Measurements from ENCODE around the gene HELZ2.

DNA sequence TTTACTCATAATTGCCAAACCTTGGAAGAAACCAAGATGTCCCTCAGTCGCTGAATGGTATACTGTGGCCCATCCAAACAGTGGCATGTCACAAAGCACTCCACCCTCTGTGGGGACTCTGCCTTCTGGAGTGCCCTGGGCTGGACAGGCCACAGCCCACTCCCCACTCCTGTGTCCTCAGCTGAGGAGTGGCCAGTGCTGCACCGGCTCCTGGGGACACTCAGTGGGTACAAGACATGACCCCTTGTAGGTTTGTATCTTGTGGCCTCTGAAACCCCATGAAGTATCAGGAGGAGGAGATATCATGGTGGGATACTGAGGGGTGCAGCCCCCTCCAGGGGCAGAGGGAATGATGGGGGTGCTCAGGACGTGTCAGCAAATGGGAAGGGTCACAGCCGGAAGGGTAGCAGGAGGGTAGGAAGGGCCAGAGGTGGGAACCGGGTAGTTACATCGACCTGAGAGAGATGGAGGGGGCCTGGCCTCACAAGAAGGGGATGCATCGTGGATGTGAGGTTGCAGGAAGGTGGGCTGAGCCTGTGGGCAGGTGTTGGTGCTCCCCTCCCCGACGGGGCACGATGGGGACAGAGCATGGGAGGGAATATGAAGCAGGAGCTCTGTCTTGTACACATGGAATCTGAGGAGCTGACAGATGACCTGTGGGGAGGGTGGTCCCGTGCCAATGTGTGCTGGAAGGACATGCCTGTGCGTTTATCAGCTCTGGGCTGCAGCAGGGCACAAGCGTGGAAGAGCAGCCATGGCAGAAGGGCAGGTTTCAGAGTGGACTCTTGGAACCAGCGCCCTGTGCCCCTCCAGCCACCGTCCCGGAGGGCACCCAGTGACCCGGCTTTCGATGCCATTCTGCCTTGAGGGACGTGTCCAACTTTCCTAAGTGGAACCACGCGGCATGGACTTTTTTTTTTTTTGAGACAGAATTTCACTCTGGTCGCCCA lies 11.9 kb upstream of the HELZ2 start:
- TF ChIP-seq POLR2AphosphoS5 (IDR thresholded peaks at IDR 0.05; ENCODE audit: low read depth, low read length) (no peak), FOXJ3 (CRISPR knock-in tag; IDR thresholded peaks at IDR 0.05) (no peak), MEF2A (IDR thresholded peaks at IDR 0.05; ENCODE audit: borderline replicate concordance, low read depth) (no peak)
- TF ChIP-seq, protein P1, sequence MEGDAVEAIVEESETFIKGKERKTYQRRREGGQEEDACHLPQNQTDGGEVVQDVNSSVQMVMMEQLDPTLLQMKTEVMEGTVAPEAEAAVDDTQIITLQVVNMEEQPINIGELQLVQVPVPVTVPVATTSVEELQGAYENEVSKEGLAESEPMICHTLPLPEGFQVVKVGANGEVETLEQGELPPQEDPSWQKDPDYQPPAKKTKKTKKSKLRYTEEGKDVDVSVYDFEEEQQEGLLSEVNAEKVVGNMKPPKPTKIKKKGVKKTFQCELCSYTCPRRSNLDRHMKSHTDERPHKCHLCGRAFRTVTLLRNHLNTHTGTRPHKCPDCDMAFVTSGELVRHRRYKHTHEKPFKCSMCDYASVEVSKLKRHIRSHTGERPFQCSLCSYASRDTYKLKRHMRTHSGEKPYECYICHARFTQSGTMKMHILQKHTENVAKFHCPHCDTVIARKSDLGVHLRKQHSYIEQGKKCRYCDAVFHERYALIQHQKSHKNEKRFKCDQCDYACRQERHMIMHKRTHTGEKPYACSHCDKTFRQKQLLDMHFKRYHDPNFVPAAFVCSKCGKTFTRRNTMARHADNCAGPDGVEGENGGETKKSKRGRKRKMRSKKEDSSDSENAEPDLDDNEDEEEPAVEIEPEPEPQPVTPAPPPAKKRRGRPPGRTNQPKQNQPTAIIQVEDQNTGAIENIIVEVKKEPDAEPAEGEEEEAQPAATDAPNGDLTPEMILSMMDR (IDR thresholded peaks at IDR 0.05): no peak

All from SK-N-SH (cell line).